ENCODE data around the gene CDH12. TPM values are rescaled to one million over a fixed set of nuclear protein-coding genes. Genes with fewer than 3 reads are reported as not detected.

Gene CDH12
- polyA plus RNA-seq, 2 donors: 0.01 TPM; not detected in 1

- Histone ChIP-seq H3K4me1 (ENCODE audit: control insufficient read depth in 2 of 2, insufficient read depth in 2 of 2, low read length in 1 of 2) (no peaks in the 10 kb centered on the region), H3K36me3 (ENCODE audit: control insufficient read depth in 2 of 2, insufficient read depth in 2 of 2, low read length in 1 of 2) (no peaks in the 10 kb centered on the region), H3K27ac (ENCODE audit: low read depth in 2 of 2, low read length in 1 of 2) (no peak overlapping the region), H3K27me3 (ENCODE audit: control insufficient read depth in 1 of 2, insufficient read depth in 2 of 2, low read length in 2 of 2) (no peaks in the 10 kb centered on the region), H3K9me3 (ENCODE audit: control insufficient read depth in 2 of 2, insufficient read depth in 1 of 2, low read depth in 1 of 2, low read length in 1 of 2) (no peaks in the 10 kb centered on the region), H3K4me3 (ENCODE audit: low read depth in 1 of 2, low read length in 2 of 2) (no peak overlapping the region)
- 68 to 74% methylated on average over 2 of the region's 2 CpGs for WGBS, 2 donors
Observed at GRCh38 chr5:21823076-21823574, 1030.0 kb downstream of the CDH12 start.

DNA sequence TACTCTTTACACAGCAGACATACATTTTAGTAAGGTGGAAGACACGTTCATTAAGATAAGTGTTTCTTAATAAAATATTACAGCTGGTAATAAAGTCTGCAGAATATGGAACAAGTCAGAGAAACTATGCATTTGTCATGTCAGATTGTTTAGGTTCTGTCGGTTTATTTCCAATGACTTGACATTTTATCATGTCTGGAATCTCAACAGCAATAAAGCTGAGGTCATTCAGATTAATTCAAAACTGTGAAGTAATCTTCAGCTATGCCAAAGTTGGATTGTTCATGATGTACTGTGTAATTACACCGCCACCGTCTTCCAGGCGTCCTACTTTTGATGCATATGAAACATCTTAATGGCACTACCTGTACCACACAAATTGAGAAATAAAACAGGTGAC, 1032.6 kb downstream of the CDH12 start:
- WGBS, 2 donors: 43 to 51% methylated on average over 5 of the region's 5 CpGs
- no peaks in the 10 kb centered on the region for H3K27me3 ChIP-seq (ENCODE audit: control insufficient read depth in 1 of 2, insufficient read depth in 2 of 2, low read length in 2 of 2)

GRCh38 chr5:21818370-21818720, 1034.8 kb downstream of the CDH12 start:
- H3K9me3 ChIP-seq (ENCODE audit: control insufficient read depth in 2 of 2, insufficient read depth in 1 of 2, low read depth in 1 of 2, low read length in 1 of 2): no peaks in the 10 kb centered on the region
- H3K27ac ChIP-seq (ENCODE audit: low read depth in 2 of 2, low read length in 1 of 2): no peak overlapping the region
- WGBS, 2 donors: 83 to 91% methylated on average over 1 of the region's 1 CpG
- H3K36me3 ChIP-seq (ENCODE audit: control insufficient read depth in 2 of 2, insufficient read depth in 2 of 2, low read length in 1 of 2): no peaks in the 10 kb centered on the region
- no peak overlapping the region for H3K4me3 ChIP-seq (ENCODE audit: low read depth in 1 of 2, low read length in 2 of 2)
- no peaks in the 10 kb centered on the region for H3K27me3 ChIP-seq (ENCODE audit: control insufficient read depth in 1 of 2, insufficient read depth in 2 of 2, low read length in 2 of 2)
- H3K4me1 ChIP-seq (ENCODE audit: control insufficient read depth in 2 of 2, insufficient read depth in 2 of 2, low read length in 1 of 2): no peaks in the 10 kb centered on the region

More for the DNA sequence above, 1032.6 kb downstream of the CDH12 start:
- no peak overlapping the region for H3K4me3 ChIP-seq (ENCODE audit: low read depth in 1 of 2, low read length in 2 of 2)
- H3K36me3 ChIP-seq (ENCODE audit: control insufficient read depth in 2 of 2, insufficient read depth in 2 of 2, low read length in 1 of 2): no peaks in the 10 kb centered on the region
- H3K27ac ChIP-seq (ENCODE audit: low read depth in 2 of 2, low read length in 1 of 2): no peak overlapping the region
- H3K4me1 ChIP-seq (ENCODE audit: control insufficient read depth in 2 of 2, insufficient read depth in 2 of 2, low read length in 1 of 2): no peaks in the 10 kb centered on the region
- H3K9me3 ChIP-seq (ENCODE audit: control insufficient read depth in 2 of 2, insufficient read depth in 1 of 2, low read depth in 1 of 2, low read length in 1 of 2): no peaks in the 10 kb centered on the region

DNA sequence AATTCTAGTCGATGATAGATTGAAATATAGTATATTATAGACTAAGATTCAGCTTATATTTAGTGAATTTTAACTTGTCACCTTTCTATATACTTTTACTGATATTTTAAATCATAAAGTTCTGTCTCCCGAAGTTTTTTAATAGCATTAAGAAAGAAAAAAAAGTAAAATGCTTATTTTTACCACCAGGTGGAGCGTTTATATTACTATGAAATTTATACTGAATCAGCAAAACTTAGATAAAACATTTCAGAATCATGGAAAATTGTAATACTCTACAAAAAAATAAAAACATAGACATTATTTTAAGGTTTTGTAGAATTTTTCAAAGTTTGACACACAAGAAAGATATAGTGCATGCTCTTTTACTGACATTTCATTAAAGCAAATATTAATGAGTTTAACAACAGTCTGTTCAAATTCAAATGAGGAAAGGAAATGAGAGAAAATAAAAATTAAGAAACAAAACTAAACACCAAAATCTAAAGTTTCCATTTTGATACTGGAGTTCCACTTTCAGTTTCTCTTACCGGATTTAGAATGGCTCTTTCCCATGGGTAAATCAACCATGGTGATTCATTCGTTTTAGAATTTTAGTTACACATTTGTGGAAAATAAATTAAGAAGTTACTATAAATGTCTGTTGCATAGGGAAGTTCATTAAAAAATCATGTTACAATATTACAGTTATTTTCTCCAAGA, 1035.3 kb downstream of the CDH12 start:
- no peaks in the 10 kb centered on the region for H3K36me3 ChIP-seq (ENCODE audit: control insufficient read depth in 2 of 2, insufficient read depth in 2 of 2, low read length in 1 of 2)
- H3K4me1 ChIP-seq (ENCODE audit: control insufficient read depth in 2 of 2, insufficient read depth in 2 of 2, low read length in 1 of 2): no peaks in the 10 kb centered on the region
- H3K27me3 ChIP-seq (ENCODE audit: control insufficient read depth in 1 of 2, insufficient read depth in 2 of 2, low read length in 2 of 2): no peaks in the 10 kb centered on the region
- H3K27ac ChIP-seq (ENCODE audit: low read depth in 2 of 2, low read length in 1 of 2): no peak overlapping the region
- H3K4me3 ChIP-seq (ENCODE audit: low read depth in 1 of 2, low read length in 2 of 2): no peak overlapping the region
- 24 to 28% methylated on average over 5 of the region's 5 CpGs for WGBS, 2 donors
- H3K9me3 ChIP-seq (ENCODE audit: control insufficient read depth in 2 of 2, insufficient read depth in 1 of 2, low read depth in 1 of 2, low read length in 1 of 2): no peaks in the 10 kb centered on the region

DNA sequence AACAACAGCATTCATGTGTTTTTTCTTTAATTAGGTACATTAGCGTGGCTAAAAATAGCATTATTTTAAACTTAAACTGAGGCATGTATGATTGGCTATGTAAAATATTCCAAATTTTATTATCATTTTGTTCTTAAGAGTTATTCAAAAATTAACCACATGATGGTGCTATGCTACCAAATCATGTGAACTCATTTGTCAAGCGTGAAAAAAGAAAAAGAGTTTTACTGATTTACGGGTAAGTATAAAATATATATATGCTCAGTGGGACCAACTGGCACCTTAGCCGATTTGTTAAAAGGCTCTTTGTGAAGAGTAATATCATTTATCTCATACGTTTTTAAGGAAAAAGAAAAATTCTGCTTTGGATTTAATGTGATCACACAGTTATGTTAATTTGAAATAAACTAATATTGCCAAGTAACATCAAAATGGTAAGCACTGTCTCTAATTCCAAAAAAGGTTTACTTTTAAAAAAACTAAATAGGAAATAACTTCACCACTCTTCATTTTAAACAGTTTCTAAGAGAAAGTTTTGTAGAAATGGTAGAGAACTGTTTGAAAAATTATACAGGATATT, 1042.3 kb downstream of the CDH12 start:
- Histone ChIP-seq H3K4me3 (ENCODE audit: low read depth in 1 of 2, low read length in 2 of 2) (no peak overlapping the region), H3K36me3 (ENCODE audit: control insufficient read depth in 2 of 2, insufficient read depth in 2 of 2, low read length in 1 of 2) (no peaks in the 10 kb centered on the region), H3K9me3 (ENCODE audit: control insufficient read depth in 2 of 2, insufficient read depth in 1 of 2, low read depth in 1 of 2, low read length in 1 of 2) (no peaks in the 10 kb centered on the region), H3K27me3 (ENCODE audit: control insufficient read depth in 1 of 2, insufficient read depth in 2 of 2, low read length in 2 of 2) (no peaks in the 10 kb centered on the region), H3K27ac (ENCODE audit: low read depth in 2 of 2, low read length in 1 of 2) (no peak overlapping the region), H3K4me1 (ENCODE audit: control insufficient read depth in 2 of 2, insufficient read depth in 2 of 2, low read length in 1 of 2) (no peaks in the 10 kb centered on the region)
- 17 to 21% methylated on average over 5 of the region's 5 CpGs for WGBS, 2 donors

DNA sequence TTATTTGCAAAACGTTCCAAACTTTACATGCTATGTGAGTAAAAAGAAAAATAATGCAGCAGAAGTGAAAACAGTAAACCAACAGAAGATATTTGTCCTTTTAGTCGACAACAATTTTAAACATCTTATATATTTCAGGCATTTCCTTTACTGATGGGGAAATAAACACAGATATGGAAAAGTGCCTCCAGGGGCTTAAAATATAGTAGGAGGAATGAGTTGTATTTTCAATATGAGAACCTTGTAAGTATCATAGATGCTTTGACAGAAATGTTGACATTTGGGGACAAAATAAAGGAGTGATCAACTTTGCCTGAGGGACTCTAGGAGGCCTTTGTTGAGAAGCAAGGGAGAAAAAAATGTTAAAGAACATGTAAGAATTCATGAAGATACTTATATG, 1043.5 kb downstream of the CDH12 start:
- 45 to 57% methylated on average over 2 of the region's 2 CpGs for WGBS, 2 donors
- H3K4me3 ChIP-seq (ENCODE audit: low read depth in 1 of 2, low read length in 2 of 2): no peak overlapping the region
- H3K27ac ChIP-seq (ENCODE audit: low read depth in 2 of 2, low read length in 1 of 2): no peak overlapping the region
- no peaks in the 10 kb centered on the region for H3K27me3 ChIP-seq (ENCODE audit: control insufficient read depth in 1 of 2, insufficient read depth in 2 of 2, low read length in 2 of 2)
- H3K4me1 ChIP-seq (ENCODE audit: control insufficient read depth in 2 of 2, insufficient read depth in 2 of 2, low read length in 1 of 2): no peaks in the 10 kb centered on the region
- no peaks in the 10 kb centered on the region for H3K36me3 ChIP-seq (ENCODE audit: control insufficient read depth in 2 of 2, insufficient read depth in 2 of 2, low read length in 1 of 2)
- no peaks in the 10 kb centered on the region for H3K9me3 ChIP-seq (ENCODE audit: control insufficient read depth in 2 of 2, insufficient read depth in 1 of 2, low read depth in 1 of 2, low read length in 1 of 2)

- H3K27ac ChIP-seq (ENCODE audit: low read depth in 2 of 2, low read length in 1 of 2): no peak overlapping the region
- 38 to 56% methylated on average over 5 of the region's 5 CpGs for WGBS, 2 donors
Observed at GRCh38 chr5:21807953-21808352, 1045.2 kb downstream of the CDH12 start.

DNA sequence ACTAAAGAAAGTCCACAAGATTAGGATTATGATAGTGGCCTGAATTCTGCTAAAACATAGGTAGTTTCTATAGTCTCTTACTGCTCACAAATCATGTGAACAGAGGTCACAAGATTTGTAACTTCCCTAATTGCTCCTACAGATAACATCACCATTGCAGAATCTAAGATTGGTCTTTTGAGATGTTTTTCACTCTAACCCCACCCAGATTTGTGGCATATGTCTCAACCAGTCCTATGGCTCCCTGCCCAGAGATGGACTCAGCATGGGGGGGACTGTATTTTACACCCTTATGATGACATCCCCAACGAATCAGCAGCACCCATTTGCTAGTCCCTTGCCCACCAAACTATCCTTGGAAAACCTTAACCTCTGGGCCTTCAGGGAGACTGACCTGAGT, 1046.2 kb downstream of the CDH12 start:
- no peaks in the 10 kb centered on the region for H3K27me3 ChIP-seq (ENCODE audit: control insufficient read depth in 1 of 2, insufficient read depth in 2 of 2, low read length in 2 of 2)
- no peak overlapping the region for H3K4me3 ChIP-seq (ENCODE audit: low read depth in 1 of 2, low read length in 2 of 2)
- H3K27ac ChIP-seq (ENCODE audit: low read depth in 2 of 2, low read length in 1 of 2): no peak overlapping the region
- H3K36me3 ChIP-seq (ENCODE audit: control insufficient read depth in 2 of 2, insufficient read depth in 2 of 2, low read length in 1 of 2): no peaks in the 10 kb centered on the region
- WGBS, 2 donors: 1 to 20% methylated on average over 1 of the region's 1 CpG
- no peaks in the 10 kb centered on the region for H3K4me1 ChIP-seq (ENCODE audit: control insufficient read depth in 2 of 2, insufficient read depth in 2 of 2, low read length in 1 of 2)
- H3K9me3 ChIP-seq (ENCODE audit: control insufficient read depth in 2 of 2, insufficient read depth in 1 of 2, low read depth in 1 of 2, low read length in 1 of 2): no peaks in the 10 kb centered on the region

More at GRCh38 chr5:21807953-21808352, 1045.2 kb downstream of the CDH12 start:
- Histone ChIP-seq H3K27me3 (ENCODE audit: control insufficient read depth in 1 of 2, insufficient read depth in 2 of 2, low read length in 2 of 2) (no peaks in the 10 kb centered on the region), H3K36me3 (ENCODE audit: control insufficient read depth in 2 of 2, insufficient read depth in 2 of 2, low read length in 1 of 2) (no peaks in the 10 kb centered on the region), H3K4me3 (ENCODE audit: low read depth in 1 of 2, low read length in 2 of 2) (no peak overlapping the region), H3K4me1 (ENCODE audit: control insufficient read depth in 2 of 2, insufficient read depth in 2 of 2, low read length in 1 of 2) (no peaks in the 10 kb centered on the region), H3K9me3 (ENCODE audit: control insufficient read depth in 2 of 2, insufficient read depth in 1 of 2, low read depth in 1 of 2, low read length in 1 of 2) (no peaks in the 10 kb centered on the region)

DNA sequence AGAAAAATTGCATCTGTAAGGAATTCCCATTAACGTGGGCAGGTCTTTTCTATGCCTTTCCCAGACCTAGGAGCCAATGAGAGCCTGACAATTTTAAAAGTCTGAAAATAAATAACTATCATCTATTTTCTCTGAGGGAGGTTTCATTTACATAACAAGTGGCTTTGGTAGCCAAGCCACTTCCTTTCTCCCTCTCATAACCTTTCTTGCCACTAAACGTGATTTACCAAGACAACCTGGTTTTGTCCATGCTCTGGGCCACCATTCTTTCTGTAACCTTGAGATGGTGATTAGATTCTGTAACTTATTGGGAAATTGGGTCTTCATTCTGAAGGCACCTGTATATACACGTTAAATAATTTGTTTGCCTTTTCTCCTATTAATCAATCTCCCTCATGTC, 1046.9 kb downstream of the CDH12 start:
- Histone ChIP-seq H3K4me3 (ENCODE audit: low read depth in 1 of 2, low read length in 2 of 2) (no peak overlapping the region), H3K36me3 (ENCODE audit: control insufficient read depth in 2 of 2, insufficient read depth in 2 of 2, low read length in 1 of 2) (no peaks in the 10 kb centered on the region), H3K4me1 (ENCODE audit: control insufficient read depth in 2 of 2, insufficient read depth in 2 of 2, low read length in 1 of 2) (no peaks in the 10 kb centered on the region), H3K9me3 (ENCODE audit: control insufficient read depth in 2 of 2, insufficient read depth in 1 of 2, low read depth in 1 of 2, low read length in 1 of 2) (no peaks in the 10 kb centered on the region), H3K27me3 (ENCODE audit: control insufficient read depth in 1 of 2, insufficient read depth in 2 of 2, low read length in 2 of 2) (no peaks in the 10 kb centered on the region), H3K27ac (ENCODE audit: low read depth in 2 of 2, low read length in 1 of 2) (no peak overlapping the region)
- WGBS, 2 donors: 70 to 73% methylated on average over 3 of the region's 3 CpGs

All from esophagus (tissue), 2 donors.